Measurements from ENCODE around the gene C17orf113. TPM values are rescaled to one million over a fixed set of nuclear protein-coding genes. Genes with fewer than 3 reads are reported as not detected.

Gene C17orf113
- total RNA-seq, 4 donors from 2014 or later = 1.2 to 2.9 (median 2.1) TPM

DNA sequence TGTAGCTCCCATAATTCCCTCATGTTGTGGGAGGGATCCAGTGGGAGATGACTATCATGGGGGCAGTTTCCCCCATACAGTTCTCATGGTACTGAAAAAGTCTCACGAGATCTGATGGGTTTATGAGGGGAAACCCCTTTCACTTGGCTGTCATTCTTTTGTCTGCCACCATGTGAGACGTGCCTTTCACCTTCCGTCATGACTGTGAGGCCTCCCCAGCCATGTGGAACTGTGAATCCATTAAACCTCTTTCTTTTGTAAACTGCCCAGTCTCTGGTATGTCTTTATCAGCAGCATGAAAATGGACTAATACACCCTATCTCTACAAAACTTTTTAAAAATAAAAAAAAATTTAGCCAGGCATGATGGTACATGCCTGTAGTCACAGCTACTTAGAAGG lies 6.2 kb upstream of the C17orf113 start:
- TF ChIP-seq EP300 (IDR thresholded peaks at IDR 0.05) (no peak), POLR2A (IDR thresholded peaks at IDR 0.05) (no peak), CTCF (IDR thresholded peaks at IDR 0.05) (no peak)
- H3K36me3 ChIP-seq = no peaks in the 10 kb centered on the region
- no peak overlapping the region for H3K27ac ChIP-seq
- H3K27me3 ChIP-seq = peaks cover 0 to 31% of the 10 kb centered on the region in 2 donors
- DNase-seq (ENCODE audit: low spot score in 2 of 2) = no peak
- no peaks in the 10 kb centered on the region for H3K4me1 ChIP-seq
- no peaks in the 10 kb centered on the region for H3K9me3 ChIP-seq
- WGBS, 2 donors = 68 to 77% methylated on average over 3 of the region's 3 CpGs
- no peak overlapping the region for H3K4me3 ChIP-seq

DNA sequence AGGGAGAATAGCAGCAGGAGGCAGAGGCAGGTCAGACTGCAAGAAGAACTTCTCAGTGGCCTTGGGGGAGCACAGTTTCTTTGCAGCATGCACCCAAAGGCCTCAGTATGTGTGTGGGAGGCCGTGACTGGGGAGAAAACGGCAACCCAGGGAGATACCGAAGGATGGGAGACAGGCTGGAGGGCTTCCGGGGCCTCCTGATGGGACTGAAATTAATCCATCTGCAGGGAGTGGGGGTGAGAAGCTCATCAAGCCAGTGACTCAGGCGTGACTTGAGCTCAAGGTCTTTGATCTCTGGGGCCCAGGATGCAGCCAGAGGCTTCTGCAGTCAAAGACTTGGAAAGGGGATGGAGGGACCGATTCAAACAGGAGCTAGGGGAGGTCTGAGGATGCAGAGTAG lies 5.1 kb upstream of the C17orf113 start:
- Histone ChIP-seq H3K27ac (no peak overlapping the region), H3K9me3 (no peaks in the 10 kb centered on the region), H3K4me1 (peaks cover 0 to 6% (median 0%) of the 10 kb centered on the region in 4 donors), H3K27me3 (peaks cover 0 to 31% of the 10 kb centered on the region in 2 donors), H3K4me3 (no peak overlapping the region), H3K36me3 (no peaks in the 10 kb centered on the region)
- TF ChIP-seq CTCF (IDR thresholded peaks at IDR 0.05) (no peak), POLR2A (IDR thresholded peaks at IDR 0.05) (no peak), EP300 (IDR thresholded peaks at IDR 0.05) (no peak)
- 37 to 62% methylated on average over 6 of the region's 6 CpGs for WGBS, 2 donors
- no peak for DNase-seq (ENCODE audit: low spot score in 2 of 2)

- 18 to 27% methylated on average over 3 of the region's 3 CpGs for WGBS, 2 donors
- no peak for DNase-seq (ENCODE audit: low spot score in 2 of 2)
- Histone ChIP-seq H3K9me3 (no peaks in the 10 kb centered on the region), H3K27me3 (peaks cover 0 to 31% of the 10 kb centered on the region in 2 donors), H3K27ac (no peak overlapping the region), H3K36me3 (no peaks in the 10 kb centered on the region), H3K4me3 (no peak overlapping the region), H3K4me1 (peaks cover 0 to 8% (median 0%) of the 10 kb centered on the region in 4 donors)
- TF ChIP-seq POLR2A (IDR thresholded peaks at IDR 0.05) (no peak), CTCF (IDR thresholded peaks at IDR 0.05) (no peak)
These were observed 4.6 kb upstream of the C17orf113 start for GRCh38 chr17:42055027-42055426.

DNA sequence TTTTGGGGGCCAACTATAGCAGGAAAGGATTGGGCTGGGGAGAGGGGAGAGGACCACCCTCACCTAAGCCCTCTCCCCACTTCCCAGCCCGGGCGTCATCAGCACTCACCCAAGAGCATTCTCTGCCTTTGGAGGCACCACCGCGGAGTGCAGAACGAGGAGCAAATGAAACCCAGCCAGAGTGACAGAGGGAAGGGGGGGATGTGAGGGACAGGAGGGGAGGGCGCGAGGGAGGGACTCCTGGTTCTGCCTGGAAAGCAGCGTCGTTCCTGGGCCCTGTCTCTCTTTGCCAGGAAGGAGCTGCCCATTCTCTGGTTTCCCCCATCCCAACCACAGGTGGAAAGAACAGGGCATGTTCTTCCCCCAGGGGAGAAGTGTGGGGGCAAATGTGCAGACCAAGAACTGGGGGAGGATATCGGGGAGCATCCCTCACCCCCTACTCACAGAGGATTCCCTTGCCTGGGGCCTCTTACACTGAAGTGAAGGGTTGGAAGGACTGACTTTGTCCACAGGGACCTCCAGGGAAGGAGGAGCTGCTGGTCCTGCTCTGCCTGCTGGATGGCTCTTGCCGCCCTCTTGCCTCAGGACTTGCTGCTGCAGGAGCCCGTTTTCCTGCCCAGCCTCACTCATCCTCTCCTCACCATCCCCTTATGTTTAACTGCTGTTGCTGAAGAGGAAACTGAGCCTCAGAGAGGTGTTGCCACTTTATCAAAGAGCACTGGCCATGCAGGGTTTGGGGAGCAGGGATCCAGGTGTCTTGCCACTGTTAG lies 3.5 kb upstream of the C17orf113 start:
- 27% methylated on average over 12 of the region's 12 CpGs for WGBS, 2 donors
- Histone ChIP-seq H3K27ac (no peak overlapping the region), H3K4me3 (no peak overlapping the region), H3K36me3 (no peaks in the 10 kb centered on the region), H3K27me3 (peaks cover 0 to 29% of the 10 kb centered on the region in 2 donors), H3K9me3 (no peaks in the 10 kb centered on the region), H3K4me1 (peaks cover 0 to 15% (median 0%) of the 10 kb centered on the region in 4 donors)
- no peak for TF ChIP-seq CTCF (IDR thresholded peaks at IDR 0.05)
- TF ChIP-seq POLR2A (IDR thresholded peaks at IDR 0.05) = no peak
- TF ChIP-seq EP300 (IDR thresholded peaks at IDR 0.05) = no peak
- DNase-seq (ENCODE audit: low spot score in 2 of 2) = no peak

GRCh38 chr17:42052346-42052877 lies 2.0 kb upstream of the C17orf113 start:
- WGBS, 2 donors = 65 to 71% methylated on average over 6 of the region's 6 CpGs
- DNase-seq (ENCODE audit: low spot score in 2 of 2) = no peak
- Histone ChIP-seq H3K9me3 (no peaks in the 10 kb centered on the region), H3K27me3 (peaks cover 0 to 28% of the 10 kb centered on the region in 2 donors), H3K36me3 (no peaks in the 10 kb centered on the region), H3K27ac (no peak overlapping the region), H3K4me3 (no peak overlapping the region), H3K4me1 (peaks cover 0 to 15% (median 0%) of the 10 kb centered on the region in 4 donors)
- TF ChIP-seq POLR2A (IDR thresholded peaks at IDR 0.05) = no peak
- no peak for TF ChIP-seq CTCF (IDR thresholded peaks at IDR 0.05)
- TF ChIP-seq EP300 (IDR thresholded peaks at IDR 0.05) = no peak
